H1 (cell line): ENCODE results near the gene PTPN18. TPM values are rescaled to one million over a fixed set of nuclear protein-coding genes. Genes with fewer than 3 reads are reported as not detected.

ENCODE experiments used
- CTCF ChIA-PET: fragments of 300-600 bp; sonication (Branson Sonifier 250); formaldehyde crosslinking; loops from one replicate; lab custom pipeline; 2021; ENCODE audit not compliant: partially characterized antibody; lab: Charles Lee
- POLR2A ChIA-PET: fragments of 300-600 bp; sonication (Branson Sonifier 250); formaldehyde crosslinking; loops from one replicate; lab custom pipeline; 2021; ENCODE audit warnings: inconsistent platforms; ENCODE audit not compliant: partially characterized antibody; lab: Charles Lee
- DNase-seq, 2 experiments: peaks; one replicate each; pipeline versions ENCODE4 v3.0.0 to v3.0.0-alpha.2; 2010 to 2022; ENCODE audit warnings: low spot score in 2 of 2, low read depth in 1 of 2, mixed read lengths in 1 of 2
- FAIRE-seq: peaks from 2 replicates; lab custom pipeline; 2011; peaks lifted over from hg19 to GRCh38; lab: Jason Lieb, UNC
- H2AFZ ChIP-seq: 2 replicates; pipeline ENCODE4 v1.8.1; 2012; ENCODE audit warnings: low read length, inconsistent platforms
- H2AK5ac ChIP-seq: 2 replicates; pipeline ENCODE4 v1.6.1; 2013; ENCODE audit warnings: low read depth, low read length
- H2BK120ac ChIP-seq: replicated peaks from 2 replicates; pipeline ENCODE3; 2013; ENCODE audit warnings: low read depth, low read length, inconsistent platforms
- H2BK12ac ChIP-seq: 2 replicates; pipeline ENCODE4 v1.6.1; 2013; ENCODE audit warnings: low read depth, low read length
- H2BK15ac ChIP-seq: 2 replicates; pipeline ENCODE4 v1.6.1; 2013; ENCODE audit warnings: low read length
- H2BK20ac ChIP-seq: 2 replicates; pipeline ENCODE4 v1.6.1; 2013; ENCODE audit warnings: low read length
- H2BK5ac ChIP-seq: 2 replicates; pipeline ENCODE4 v1.6.1; 2013; ENCODE audit warnings: low read depth, low read length
- H3K14ac ChIP-seq: 2 replicates; pipeline ENCODE4 v1.6.1; 2013; ENCODE audit warnings: inconsistent platforms; ENCODE audit not compliant: insufficient read length
- H3K18ac ChIP-seq: 2 replicates; pipeline ENCODE4 v1.6.1; 2013; ENCODE audit warnings: low read length; ENCODE audit errors: extremely low read depth
- H3K23ac ChIP-seq: 2 replicates; pipeline ENCODE4 v1.6.1; 2013; ENCODE audit warnings: inconsistent platforms; ENCODE audit not compliant: insufficient read length
- H3K23me2 ChIP-seq: 2 replicates; pipeline ENCODE4 v1.6.1; 2013; ENCODE audit warnings: low read depth, low read length
- H3K27ac ChIP-seq: 2 replicates; pipeline ENCODE4 v1.6.1; 2011; ENCODE audit warnings: low read depth, low read length, inconsistent platforms
- H3K27me3 ChIP-seq, 4 experiments: replicated peaks in 1 of 4; 1 replicate in 1 of 4; 2 replicates in 3 of 4; pipeline versions ENCODE4 v1.6.1 to v1.8.1; 2011 to 2013; ENCODE audit warnings: low read length in 3 of 4, mild to moderate bottlenecking in 3 of 4, inconsistent platforms in 2 of 4, mixed read lengths in 2 of 4, moderate library complexity in 1 of 4; ENCODE audit not compliant: control insufficient read depth in 3 of 4, insufficient read depth in 3 of 4; ENCODE audit errors: extremely low read depth in 1 of 4
- H3K36me3 ChIP-seq, 4 experiments: 2 replicates each; pipeline versions ENCODE4 v1.6.1 to v1.8.1; 2011 to 2013; ENCODE audit warnings: mild to moderate bottlenecking in 4 of 4, low read length in 3 of 4, moderate library complexity in 2 of 4, control low read depth in 1 of 4, inconsistent platforms in 1 of 4; ENCODE audit not compliant: insufficient read depth in 4 of 4, control insufficient read depth in 2 of 4
- H3K4ac ChIP-seq: replicated peaks from 2 replicates; pipeline ENCODE3; 2013; ENCODE audit warnings: low read length, low read depth, mixed read lengths, inconsistent platforms; ENCODE audit not compliant: insufficient read length
- H3K4me1 ChIP-seq, 4 experiments: replicated peaks in 1 of 4; 1 replicate in 1 of 4; 2 replicates in 3 of 4; pipeline versions ENCODE4 v1.6.1 to v1.8.1; 2011 to 2013; ENCODE audit warnings: low read length in 3 of 4, inconsistent platforms in 2 of 4, mixed read lengths in 1 of 4; ENCODE audit not compliant: insufficient read depth in 4 of 4, control insufficient read depth in 3 of 4
- H3K4me2 ChIP-seq, 2 experiments: 2 replicates each; pipeline versions ENCODE4 v1.6.1 to v1.8.1; 2011 to 2013; ENCODE audit warnings: low read depth in 2 of 2, low read length in 2 of 2, control low read depth in 1 of 2, inconsistent platforms in 1 of 2, mild to moderate bottlenecking in 1 of 2; ENCODE audit not compliant: insufficient read depth in 1 of 2
- H3K4me3 ChIP-seq, 4 experiments: fragments of 200-600, 300-600 bp in 1 of 4; sonication (generic), shearing (Covaris generic), sonication (Bioruptor Twin) in 1 of 4; 2 replicates each; pipeline versions ENCODE4 v1.5.1 to v1.8.1; 2011 to 2016; ENCODE audit warnings: low read length in 4 of 4, low read depth in 3 of 4, control low read depth in 2 of 4, inconsistent platforms in 2 of 4, mild to moderate bottlenecking in 2 of 4, mixed read lengths in 1 of 4, moderate library complexity in 1 of 4; ENCODE audit not compliant: insufficient read depth in 2 of 4; ENCODE audit errors: extremely low read depth in 1 of 4
- H3K56ac ChIP-seq: replicated peaks from 2 replicates; pipeline ENCODE3; 2013; ENCODE audit warnings: low read depth, mild to moderate bottlenecking, mixed read lengths, low read length, inconsistent platforms; ENCODE audit not compliant: insufficient read length
- H3K79me1 ChIP-seq: 2 replicates; pipeline ENCODE4 v1.6.1; 2013; ENCODE audit warnings: low read depth, low read length, control low read depth
- H3K79me2 ChIP-seq, 2 experiments: 2 replicates each; pipeline versions ENCODE4 v1.6.1 to v1.8.1; 2012 to 2013; ENCODE audit warnings: low read length in 2 of 2, mild to moderate bottlenecking in 2 of 2, inconsistent platforms in 1 of 2; ENCODE audit not compliant: insufficient read depth in 2 of 2, control insufficient read depth in 1 of 2
- H3K9ac ChIP-seq, 4 experiments: replicated peaks in 1 of 4; 1 replicate in 1 of 4; 2 replicates in 3 of 4; pipeline versions ENCODE4 v1.6.1 to v1.8.1; 2011 to 2013; ENCODE audit warnings: low read depth in 3 of 4, low read length in 3 of 4, control low read depth in 2 of 4, mild to moderate bottlenecking in 2 of 4, moderate library complexity in 2 of 4, inconsistent platforms in 1 of 4; ENCODE audit errors: extremely low read depth in 1 of 4
- H3K9me3 ChIP-seq, 2 experiments: 2 replicates each; pipeline versions ENCODE4 v1.6.1 to v1.8.1; 2012 to 2013; ENCODE audit warnings: mild to moderate bottlenecking in 2 of 2, moderate library complexity in 2 of 2, control low read depth in 1 of 2, inconsistent platforms in 1 of 2, low read depth in 1 of 2, low read length in 1 of 2, mixed read lengths in 1 of 2; ENCODE audit not compliant: insufficient read depth in 2 of 2
- H4K20me1 ChIP-seq, 2 experiments: replicated peaks in 1 of 2; 2 replicates each; pipeline versions ENCODE3 to v1.8.1; 2011 to 2013; ENCODE audit warnings: inconsistent platforms in 2 of 2, low read length in 2 of 2, mild to moderate bottlenecking in 1 of 2; ENCODE audit not compliant: insufficient read depth in 2 of 2, control insufficient read depth in 1 of 2
- H4K5ac ChIP-seq: 2 replicates; pipeline ENCODE4 v1.6.1; 2013; ENCODE audit warnings: low read length, low read depth, mixed read lengths, inconsistent platforms; ENCODE audit not compliant: insufficient read length
- H4K8ac ChIP-seq: 2 replicates; pipeline ENCODE4 v1.8.0; 2013; ENCODE audit warnings: mild to moderate bottlenecking, moderate library complexity, low read length, inconsistent platforms; ENCODE audit not compliant: insufficient read depth; ENCODE audit errors: extremely low read depth
- H4K91ac ChIP-seq: replicated peaks from 2 replicates; pipeline ENCODE3; 2013; ENCODE audit warnings: low read length, mixed read lengths, inconsistent platforms; ENCODE audit not compliant: insufficient read length
- BRCA1 ChIP-seq: IDR thresholded peaks from 2 replicates; pipeline ENCODE4 v1.6.1; 2012; ENCODE audit warnings: low read depth, low read length, improper control_type of control experiment
- CREB1 ChIP-seq: IDR thresholded peaks from 2 replicates; pipeline ENCODE4 v1.6.1; 2012; ENCODE audit warnings: inconsistent platforms
- EGR1 ChIP-seq: IDR thresholded peaks from 2 replicates; pipeline ENCODE4 v1.6.1; 2011; ENCODE audit warnings: low read depth, low read length, borderline replicate concordance
- GTF2F1 ChIP-seq: IDR thresholded peaks from 2 replicates; pipeline ENCODE4 v1.6.1; 2012; ENCODE audit warnings: low read depth, low read length, improper control_type of control experiment, borderline replicate concordance
- HDAC2 ChIP-seq, 2 experiments: fragments of 300-600 bp in 1 of 2; sonication (generic) in 1 of 2; IDR thresholded peaks; 2 replicates each; pipeline ENCODE4 v1.6.1; 2011 to 2012; ENCODE audit warnings: low read depth in 2 of 2, low read length in 2 of 2, mild to moderate bottlenecking in 2 of 2, moderate library complexity in 2 of 2, borderline replicate concordance in 1 of 2, inconsistent platforms in 1 of 2
- HDAC6 ChIP-seq: IDR thresholded peaks from one replicate; pipeline ENCODE4 v1.7.1; 2012; ENCODE audit warnings: low read depth, mild to moderate bottlenecking, inconsistent platforms, low read length, moderate library complexity
- KDM5A ChIP-seq: fragments of 200-600 bp; IDR thresholded peaks from 2 replicates; pipeline ENCODE4 v1.7.1; 2012; ENCODE audit warnings: mild to moderate bottlenecking, low read length, inconsistent platforms, mixed read lengths
- NANOG ChIP-seq: IDR thresholded peaks from 2 replicates; pipeline ENCODE4 v1.6.1; 2011; ENCODE audit warnings: low read length, low read depth, mild to moderate bottlenecking, inconsistent platforms; ENCODE audit not compliant: insufficient read depth, poor library complexity, severe bottlenecking
- PHF8 ChIP-seq: fragments of 200-600 bp; sonication (generic); conservative IDR thresholded peaks from 2 replicates; pipeline ENCODE4 v1.7.1; 2012; ENCODE audit warnings: low read depth, mild to moderate bottlenecking, inconsistent platforms, low read length, moderate library complexity
- POLR2A ChIP-seq, 2 experiments: IDR thresholded peaks; 1 replicate in 1 of 2; 2 replicates in 1 of 2; pipeline ENCODE4 v1.6.1; 2011; ENCODE audit warnings: low read depth in 2 of 2, low read length in 2 of 2, mild to moderate bottlenecking in 2 of 2; ENCODE audit errors: control extremely low read depth in 1 of 2
- SAP30 ChIP-seq: fragments of 300-600 bp; sonication (generic); IDR thresholded peaks from 2 replicates; pipeline ENCODE4 v1.7.1; 2012; ENCODE audit warnings: low read length, moderate library complexity, mild to moderate bottlenecking, inconsistent platforms; ENCODE audit not compliant: insufficient read depth, insufficient replicate concordance
- WGBS, 2 experiments: shearing (Covaris generic) in 1 of 2; methylation state at CpG; one replicate each; pipeline versions ENCODE4 v1.1.6 to v1.1.7; 2013 to 2015; ENCODE audit warnings: low lambda C conversion rate in 2 of 2, mixed read lengths in 2 of 2, inconsistent platforms in 1 of 2, low coverage in 1 of 2, missing lambda C conversion rate in 1 of 2; ENCODE audit not compliant: insufficient replicate concordance in 2 of 2, insufficient coverage in 1 of 2, insufficient read length in 1 of 2; ENCODE audit errors: extremely low coverage in 1 of 2, missing lambda C conversion rate in 1 of 2; 5-methylcytosine and 5-hydroxymethylcytosine counted together
- polyA plus RNA-seq, 7 experiments: library from polyadenylated mRNA; depleted of rRNA in 3 of 7; stranded (reverse) in 5 of 7; unstranded in 2 of 7; fragments of >200 nt in 5 of 7; fragments of 200-250 nt in 2 of 7; gene quantifications; 1 replicate in 5 of 7; 2 replicates in 1 of 7; 4 replicates in 1 of 7; pipeline versions ENCODE4 v1.2.1 to v1.2.3, GENCODE V29; 2011 to 2013; ENCODE audit warnings: missing spikeins in 2 of 7, mixed read lengths in 2 of 7
- total RNA-seq: library from RNA; stranded (reverse); fragmentation: NEBNext Ultra II Directional; extraction: Animal tissue kit (Norgen Biotek cat#: 25700); gene quantifications from 2 replicates; pipeline ENCODE4 v1.2.1, GENCODE V29; 2021
- TF ChIP-seq, protein P1 (sequence below): IDR thresholded peaks from 2 replicates; pipeline ENCODE4 v1.6.1; 2011; ENCODE audit warnings: low read length, improper control_type of control experiment
- TF ChIP-seq, protein P2 (sequence below): IDR thresholded peaks from 2 replicates; pipeline ENCODE4 v1.6.1; 2012; ENCODE audit warnings: inconsistent platforms

The PTPN18 gene
- total and polyA plus RNA-seq, 2 of the 8 experiments (the other 6 are each of a cell fraction or from before 2014, with no cell fraction given) = 13.2 to 14.7 TPM

- Histone ChIP-seq H3K27me3 (no peaks in the 10 kb centered on the region), H3K4me2 (no peak overlapping the region), H2AFZ (no peak overlapping the region), H3K9me3 (no peaks in the 10 kb centered on the region), H3K4ac (no peak overlapping the region), H3K23me2 (no peaks in the 10 kb centered on the region), H3K4me3 (no peak overlapping the region), H2BK12ac (no peak overlapping the region), H3K27ac (no peak overlapping the region), H2BK15ac (no peak overlapping the region), H2AK5ac (no peak overlapping the region), H3K14ac (no peak overlapping the region), H3K9ac (no peak overlapping the region), H4K5ac (no peak overlapping the region), H4K8ac (no peak overlapping the region), H4K20me1 (peaks cover 0 to 3% of the 10 kb centered on the region in 2 experiments), H3K79me2 (no peaks in the 10 kb centered on the region), H3K18ac (no peak overlapping the region), H4K91ac (no peak overlapping the region), H3K56ac (no peak overlapping the region), H3K23ac (no peak overlapping the region), H3K4me1 (no peaks in the 10 kb centered on the region), H3K79me1 (no peaks in the 10 kb centered on the region), H2BK120ac (no peak overlapping the region), H2BK20ac (no peak overlapping the region), H2BK5ac (no peak overlapping the region), H3K36me3 (no peaks in the 10 kb centered on the region)
- FAIRE-seq (no peak), DNase-seq (no peak)
- WGBS, 2 experiments = 91% methylated on average over 3 of the region's 3 CpGs; no CpG with 5 or more reads in 1 of the 2 experiments
- ChIA-PET POLR2A (interaction anchor here (0.6 to 0.7 kb wide), 2 partner anchors 20 to 35 kb away, joined by 3 read pairs; no protein-coding TSS in a partner anchor), CTCF (interaction anchor here (1.1 to 3.6 kb wide), 2 partner anchors 9 to 10 kb away, joined by 3 to 34 read pairs; no protein-coding TSS in a partner anchor)
- TF ChIP-seq GTF2F1 (no peak), PHF8 (no peak), CREB1 (no peak), KDM5A (no peak), SAP30 (no peak), EGR1 (no peak), HDAC6 (no peak), BRCA1 (no peak), POLR2A (IDR thresholded peaks at IDR 0.05; ENCODE audit: control extremely low read depth in 1 of 2, low read depth in 2 of 2, low read length in 2 of 2) (no peak), NANOG (no peak), HDAC2 (IDR thresholded peaks at IDR 0.05; ENCODE audit: borderline replicate concordance in 1 of 2, low read depth in 2 of 2, low read length in 2 of 2) (no peak)
- TF ChIP-seq, protein P1, sequence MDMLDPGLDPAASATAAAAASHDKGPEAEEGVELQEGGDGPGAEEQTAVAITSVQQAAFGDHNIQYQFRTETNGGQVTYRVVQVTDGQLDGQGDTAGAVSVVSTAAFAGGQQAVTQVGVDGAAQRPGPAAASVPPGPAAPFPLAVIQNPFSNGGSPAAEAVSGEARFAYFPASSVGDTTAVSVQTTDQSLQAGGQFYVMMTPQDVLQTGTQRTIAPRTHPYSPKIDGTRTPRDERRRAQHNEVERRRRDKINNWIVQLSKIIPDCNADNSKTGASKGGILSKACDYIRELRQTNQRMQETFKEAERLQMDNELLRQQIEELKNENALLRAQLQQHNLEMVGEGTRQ = no peak
- TF ChIP-seq, protein P2, sequence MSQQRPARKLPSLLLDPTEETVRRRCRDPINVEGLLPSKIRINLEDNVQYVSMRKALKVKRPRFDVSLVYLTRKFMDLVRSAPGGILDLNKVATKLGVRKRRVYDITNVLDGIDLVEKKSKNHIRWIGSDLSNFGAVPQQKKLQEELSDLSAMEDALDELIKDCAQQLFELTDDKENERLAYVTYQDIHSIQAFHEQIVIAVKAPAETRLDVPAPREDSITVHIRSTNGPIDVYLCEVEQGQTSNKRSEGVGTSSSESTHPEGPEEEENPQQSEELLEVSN = no peak
Measured at GRCh38 chr2:130378898-130379214, 23.0 kb downstream of the PTPN18 start.
